BLaER1 treated with 17β-estradiol and CSF1 and Interleukin-3, amounts not matched to agents 10 nM and 100 nM (cell line): ENCODE measurements around the gene PRDM11.
"Not testable (repeated sequence)": the region's sequence is repeated elsewhere in the genome, so short reads cannot be mapped to it uniquely, and the experiment has no call there.

ENCODE experiments used
- H3K27ac ChIP-seq, 11 experiments: shearing (Covaris generic); formaldehyde crosslinking; 2 replicates each; pipeline ENCODE4 v1.8.1; 2022
- H3K27me3 ChIP-seq, 11 experiments: shearing (Covaris generic); formaldehyde crosslinking; 2 replicates each; pipeline ENCODE4 v1.8.1; 2022
- H3K36me3 ChIP-seq, 11 experiments: shearing (Covaris generic); formaldehyde crosslinking; 2 replicates each; pipeline ENCODE4 v1.8.1; 2022
- H3K4me1 ChIP-seq, 10 experiments: shearing (Covaris generic); formaldehyde crosslinking; 2 replicates each; pipeline ENCODE4 v1.8.1; 2022
- H3K4me2 ChIP-seq, 11 experiments: shearing (Covaris generic); formaldehyde crosslinking; 2 replicates each; pipeline ENCODE4 v1.8.1; 2022
- H3K4me3 ChIP-seq, 10 experiments: shearing (Covaris generic); formaldehyde crosslinking; 2 replicates each; pipeline ENCODE4 v1.8.1; 2022
- H3K9ac ChIP-seq, 11 experiments: shearing (Covaris generic); formaldehyde crosslinking; 2 replicates each; pipeline ENCODE4 v1.8.1; 2022
- H3K9me3 ChIP-seq, 11 experiments: shearing (Covaris generic); formaldehyde crosslinking; replicated peaks in 1 of 11; 2 replicates each; pipeline ENCODE4 v1.8.1; 2022
- H4K20me1 ChIP-seq, 11 experiments: shearing (Covaris generic); formaldehyde crosslinking; 2 replicates each; pipeline ENCODE4 v1.8.1; 2022
- Cebpa-rat ChIP-seq, 11 experiments: shearing (Covaris generic); IDR thresholded peaks; 2 replicates each; pipeline ENCODE4 v1.8.1; 2022

The PRDM11 gene

GRCh38 chr11:45113807-45114206, 32.6 kb upstream of the PRDM11 start:
- TF ChIP-seq Cebpa-rat (IDR thresholded peaks at IDR 0.05), result no peak
- H3K27me3 ChIP-seq, result 0 out of 22 replicates have a peak, but pooled peaks cover 0 to 3% (median 0%) of the 10 kb centered on the region in 11 experiments

GRCh38 chr11:45127836-45128235, 18.6 kb upstream of the PRDM11 start:
- not testable (repeated sequence) for H4K20me1 ChIP-seq, H3K4me1 ChIP-seq, H3K4me3 ChIP-seq, H3K27me3 ChIP-seq, H3K4me2 ChIP-seq, H3K9ac ChIP-seq, H3K36me3 ChIP-seq, H3K27ac ChIP-seq
- H3K9me3 ChIP-seq, result peaks cover 17 to 29% (median 21%) of the 10 kb centered on the region in 11 experiments; a peak in 19 of 22 replicates

More at GRCh38 chr11:45113807-45114206, 32.6 kb upstream of the PRDM11 start:
- peaks cover 0 to 11% (median 3%) of the 10 kb centered on the region in 10 experiments; a peak in 8 of 20 replicates for H3K4me1 ChIP-seq
- H4K20me1 ChIP-seq, result peaks cover 0 to 5% (median 0%) of the 10 kb centered on the region in 11 experiments; a peak in 1 of 22 replicates
- H3K9ac ChIP-seq, result no peak overlapping the region
- 0 out of 22 replicates have a peak overlapping the region, but pooled peaks of 1 of the 11 experiments have one; percentile 6 for H3K4me2 ChIP-seq
- no peaks in the 10 kb centered on the region for H3K36me3 ChIP-seq
- no peak overlapping the region for H3K27ac ChIP-seq
- H3K4me3 ChIP-seq, result no peak overlapping the region
- peaks cover 0 to 7% (median 5%) of the 10 kb centered on the region in 11 experiments; a peak in 14 of 22 replicates for H3K9me3 ChIP-seq

GRCh38 chr11:45133878-45134277, 12.6 kb upstream of the PRDM11 start:
- Histone ChIP-seq H3K27ac (no peak overlapping the region), H3K4me3 (no peak overlapping the region), H3K27me3 (no peaks in the 10 kb centered on the region), H3K4me1 (no peaks in the 10 kb centered on the region), H3K4me2 (no peak overlapping the region), H3K9me3 (peaks cover 7 to 14% (median 12%) of the 10 kb centered on the region in 11 experiments; a peak in 17 of 22 replicates), H3K9ac (no peak overlapping the region), H4K20me1 (no peaks in the 10 kb centered on the region), H3K36me3 (no peaks in the 10 kb centered on the region)
- TF ChIP-seq Cebpa-rat (IDR thresholded peaks at IDR 0.05), result no peak

- Histone ChIP-seq H3K36me3 (no peaks in the 10 kb centered on the region), H3K27me3 (peaks cover 0 to 6% (median 0%) of the 10 kb centered on the region in 11 experiments; a peak in 1 of 22 replicates), H3K27ac (no peak overlapping the region), H4K20me1 (no peaks in the 10 kb centered on the region), H3K9me3 (no peaks in the 10 kb centered on the region), H3K9ac (no peak overlapping the region), H3K4me1 (peaks cover 0 to 10% (median 8%) of the 10 kb centered on the region in 10 experiments; a peak in 16 of 20 replicates), H3K4me3 (no peak overlapping the region), H3K4me2 (no peak overlapping the region)
- no peak for TF ChIP-seq Cebpa-rat (IDR thresholded peaks at IDR 0.05)
Measured at GRCh38 chr11:45141171-45141570, 5.3 kb upstream of the PRDM11 start.

- H3K27me3 ChIP-seq, result peaks cover 0 to 6% (median 0%) of the 10 kb centered on the region in 11 experiments; a peak in 1 of 22 replicates
- no peak overlapping the region for H3K9ac ChIP-seq
- no peak overlapping the region for H3K4me3 ChIP-seq
- no peak overlapping the region for H3K4me2 ChIP-seq
- TF ChIP-seq Cebpa-rat (IDR thresholded peaks at IDR 0.05), result no peak
- H3K36me3 ChIP-seq, result no peaks in the 10 kb centered on the region
- H4K20me1 ChIP-seq, result no peaks in the 10 kb centered on the region
- H3K4me1 ChIP-seq, result peaks cover 0 to 10% (median 9%) of the 10 kb centered on the region in 10 experiments; a peak in 16 of 20 replicates
- H3K27ac ChIP-seq, result no peak overlapping the region
- no peaks in the 10 kb centered on the region for H3K9me3 ChIP-seq
Measured at GRCh38 chr11:45141631-45142030, 4.8 kb upstream of the PRDM11 start.

GRCh38 chr11:45142241-45143055, 4.0 kb upstream of the PRDM11 start:
- H3K27ac ChIP-seq, result no peak overlapping the region
- no peaks in the 10 kb centered on the region for H3K36me3 ChIP-seq
- H3K9ac ChIP-seq, result no peak overlapping the region
- H3K4me1 ChIP-seq, result peaks cover 0 to 12% (median 10%) of the 10 kb centered on the region in 10 experiments; a peak in 16 of 20 replicates
- H3K9me3 ChIP-seq, result no peaks in the 10 kb centered on the region
- H3K27me3 ChIP-seq, result peaks cover 0 to 6% (median 0%) of the 10 kb centered on the region in 11 experiments; a peak in 1 of 22 replicates
- H3K4me2 ChIP-seq, result no peak overlapping the region
- no peaks in the 10 kb centered on the region for H4K20me1 ChIP-seq
- no peak overlapping the region for H3K4me3 ChIP-seq
- TF ChIP-seq Cebpa-rat (IDR thresholded peaks at IDR 0.05), result no peak

- TF ChIP-seq Cebpa-rat (IDR thresholded peaks at IDR 0.05), result no peak
- peaks cover 7 to 22% (median 20%) of the 10 kb centered on the region in 10 experiments for H3K4me1 ChIP-seq
- H3K27me3 ChIP-seq, result peaks cover 0 to 6% (median 0%) of the 10 kb centered on the region in 11 experiments; a peak in 1 of 22 replicates
- H3K36me3 ChIP-seq, result no peaks in the 10 kb centered on the region
- H4K20me1 ChIP-seq, result no peaks in the 10 kb centered on the region; a peak in 1 of 22 replicates
- H3K4me3 ChIP-seq, result no peak overlapping the region
- H3K4me2 ChIP-seq, result no peak overlapping the region
- no peaks in the 10 kb centered on the region for H3K9me3 ChIP-seq
- no peak overlapping the region for H3K27ac ChIP-seq
- H3K9ac ChIP-seq, result no peak overlapping the region
Measured at GRCh38 chr11:45143494-45143893, 2.9 kb upstream of the PRDM11 start.

GRCh38 chr11:45144126-45145082, 2.0 kb upstream of the PRDM11 start:
- H3K27ac ChIP-seq, result no peak overlapping the region
- no peaks in the 10 kb centered on the region for H3K36me3 ChIP-seq
- H3K4me3 ChIP-seq, result no peak overlapping the region
- peaks cover 0 to under 1% (median 0%) of the 10 kb centered on the region in 11 experiments; a peak in 1 of 22 replicates for H3K9me3 ChIP-seq
- H4K20me1 ChIP-seq, result peaks cover 0 to 7% (median 0%) of the 10 kb centered on the region in 11 experiments; a peak in 4 of 22 replicates
- TF ChIP-seq Cebpa-rat (IDR thresholded peaks at IDR 0.05), result no peak
- H3K4me2 ChIP-seq, result no peak overlapping the region
- H3K9ac ChIP-seq, result no peak overlapping the region
- H3K4me1 ChIP-seq, result peaks cover 7 to 24% (median 20%) of the 10 kb centered on the region in 10 experiments
- H3K27me3 ChIP-seq, result peaks cover 0 to 6% (median 0%) of the 10 kb centered on the region in 11 experiments; a peak in 1 of 22 replicates
